ENCODE data around the gene C11orf98. TPM values are rescaled to one million over a fixed set of nuclear protein-coding genes. Genes with fewer than 3 reads are reported as not detected.

The C11orf98 gene
- total and polyA plus RNA-seq, 2 of the 13 experiments (the other 11 are each of a cell fraction or from before 2014, with no cell fraction given) = 30.4 to 91.8 TPM

- TF ChIP-seq EP300 (IDR thresholded peaks at IDR 0.05; ENCODE audit: low read depth in 2 of 2, low read length in 2 of 2) = 0 out of 4 replicates have a peak, but pooled peaks of 1 of the 2 experiments have one; percentile 18
- peak; percentile 74 for TF ChIP-seq EP300 (CRISPR knock-in tag; IDR thresholded peaks at IDR 0.05; ENCODE audit: borderline replicate concordance)
- peak; percentile 82; the same call in 1 of the 2 replicates for TF ChIP-seq ZIK1 (CRISPR knock-in tag; IDR thresholded peaks at IDR 0.05; ENCODE audit: borderline replicate concordance, low read depth)
- peak; percentile 46; the same call in 1 of the 2 replicates for TF ChIP-seq ZBTB10 (CRISPR knock-in tag; IDR thresholded peaks at IDR 0.05; ENCODE audit: borderline replicate concordance)
- no peak for TF ChIP-seq GRHL1 (CRISPR knock-in tag; conservative IDR thresholded peaks at IDR 0.05)
- TF ChIP-seq ZBTB7A (CRISPR knock-in tag; IDR thresholded peaks at IDR 0.05) = 0 out of 2 replicates have a peak, but pooled peaks have one; percentile 29
- TF ChIP-seq ZNF275 (CRISPR knock-in tag; IDR thresholded peaks at IDR 0.05; ENCODE audit: borderline replicate concordance) = peak; percentile 62; the same call in 1 of the 2 replicates
- peak; percentile 81 for TF ChIP-seq RFX5 (IDR thresholded peaks at IDR 0.05; ENCODE audit: low read depth, low read length)
- TF ChIP-seq ZNF18 (CRISPR knock-in tag; IDR thresholded peaks at IDR 0.05; ENCODE audit: insufficient replicate concordance) = no peak
- no peak for TF ChIP-seq TRIM24 (CRISPR knock-in tag; IDR thresholded peaks at IDR 0.05)
- peak; percentile 79 for TF ChIP-seq ZNF816 (CRISPR knock-in tag; IDR thresholded peaks at IDR 0.05; ENCODE audit: borderline replicate concordance)
- TF ChIP-seq LCORL (IDR thresholded peaks at IDR 0.05) = no peak
- peak; percentile 85 for TF ChIP-seq LCORL (CRISPR knock-in tag; IDR thresholded peaks at IDR 0.05)
- TF ChIP-seq IKZF5 (CRISPR knock-in tag; IDR thresholded peaks at IDR 0.05) = peak; percentile 78; the same call in 1 of the 2 replicates
- TF ChIP-seq STAG1 (CRISPR knock-in tag; IDR thresholded peaks at IDR 0.05) = 0 out of 2 replicates have a peak, but pooled peaks have one; percentile 15
- TF ChIP-seq TAF1 (CRISPR knock-in tag; IDR thresholded peaks at IDR 0.05) = peak; percentile 62
- no peak for TF ChIP-seq ZNF234 (CRISPR knock-in tag; conservative IDR thresholded peaks at IDR 0.05)
- peak; percentile 90; the same call in 1 of the 2 replicates for TF ChIP-seq ZFP36L2 (CRISPR knock-in tag; IDR thresholded peaks at IDR 0.05)
- TF ChIP-seq RARA (CRISPR knock-in tag; IDR thresholded peaks at IDR 0.05) = peak; percentile 44; the same call in 1 of the 2 replicates
- TF ChIP-seq NFYC (CRISPR knock-in tag; IDR thresholded peaks at IDR 0.05) = peak; percentile 58; the same call in 1 of the 2 replicates
Measured at GRCh38 chr11:62621567-62622470, 43.2 kb downstream of the C11orf98 start, which contains the start of gene B3GAT3 (continued).

Measured in HepG2 (cell line).